ENCODE measurements around the gene DIAPH3. TPM values are rescaled to one million over a fixed set of nuclear protein-coding genes. Genes with fewer than 3 reads are reported as not detected.
A peak's percentile ranks its signal among the peaks of the same experiment; 100 is the strongest.

DIAPH3 gene
- total and polyA plus RNA-seq, 2 of the 4 experiments (the other 2 are of a cell fraction): 8.9 to 9.3 TPM

DNA sequence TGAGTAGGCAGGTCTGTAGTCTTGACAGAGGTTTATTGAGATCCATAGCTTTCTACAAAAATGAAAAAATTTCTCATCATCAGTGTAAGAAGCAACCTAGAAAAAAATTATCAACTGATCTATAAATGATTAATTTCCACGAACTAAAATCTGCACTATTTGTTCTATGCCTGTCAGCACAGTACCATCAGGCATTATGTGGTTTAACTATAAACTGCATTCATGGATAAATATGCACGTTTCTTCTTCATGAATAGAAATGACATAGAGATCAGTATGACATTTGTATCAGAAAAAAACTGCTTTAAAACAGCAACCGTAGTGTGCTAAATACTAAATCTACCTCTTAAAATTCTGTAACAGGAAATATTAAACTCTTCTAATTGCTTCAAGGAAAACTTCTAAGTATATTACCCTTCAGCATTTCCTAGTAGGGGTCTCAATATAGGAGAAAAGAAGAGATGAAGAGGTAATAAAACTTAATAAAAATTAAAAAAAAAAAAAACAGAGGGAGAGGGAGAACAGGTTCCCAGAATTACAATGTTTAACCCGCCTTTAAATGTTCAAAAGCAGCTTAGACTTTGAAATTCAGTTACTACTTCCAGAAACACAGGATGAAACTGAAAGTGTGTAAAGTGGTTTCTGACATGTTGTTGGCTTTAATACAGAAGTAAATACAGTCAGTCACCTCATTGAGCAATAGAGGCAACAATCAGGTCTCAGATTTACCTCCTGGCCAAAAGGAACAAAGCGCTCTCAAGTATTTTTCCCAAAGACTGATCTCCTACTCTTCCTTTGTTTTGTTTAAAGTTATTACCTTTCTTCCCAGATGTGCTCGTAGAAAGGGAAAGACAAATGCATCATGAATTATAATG, 144.4 kb downstream of the DIAPH3 start:
- no peak overlapping the region for H2BK15ac ChIP-seq (ENCODE audit: low read depth, low read length)
- ATAC-seq (ENCODE audit: low read depth): no peak
- DNase-seq: peak; percentile 40
- no peak overlapping the region for H2BK5ac ChIP-seq (ENCODE audit: low read depth, low read length, poor library complexity, severe bottlenecking)
- H3K36me3 ChIP-seq (ENCODE audit: control insufficient read depth, insufficient read depth, low read length): no peaks in the 10 kb centered on the region
- no peak overlapping the region for H3K4me3 ChIP-seq (ENCODE audit: insufficient read depth, low read depth, low read length)
- intact Hi-C loops (cut with micrococcal nuclease): no loop called here
- H3K27ac ChIP-seq (ENCODE audit: insufficient read depth, low read length): no peak overlapping the region
- H3K27me3 ChIP-seq (ENCODE audit: control insufficient read depth, insufficient read depth, low read length): no peaks in the 10 kb centered on the region
- H3K79me1 ChIP-seq (ENCODE audit: low read depth in 1 of 2, low read length in 2 of 2): peaks cover 10 to 17% of the 10 kb centered on the region in 2 experiments; a peak in 2 of 4 replicates
- no peak overlapping the region for H2BK120ac ChIP-seq (ENCODE audit: low read depth, low read length)
- POLR2A ChIA-PET (ENCODE audit: unreplicated experiment): no interaction called here
- H4K5ac ChIP-seq (ENCODE audit: low read depth, low read length): no peak overlapping the region
- H2AFZ ChIP-seq (replicated peaks; ENCODE audit: low read length, poor library complexity): no peak overlapping the region
- H3K9me3 ChIP-seq (ENCODE audit: control insufficient read depth, insufficient read depth, low read length): peaks cover 3% of the 10 kb centered on the region; the same call in 1 of the 2 replicates
- no peak overlapping the region for H3K56ac ChIP-seq (ENCODE audit: extremely low read depth, insufficient read depth, low read length)
- H3K9me1 ChIP-seq (ENCODE audit: insufficient read depth, low read length): no peaks in the 10 kb centered on the region; the same call in 1 of the 2 replicates
- no peak overlapping the region for H3K9ac ChIP-seq (ENCODE audit: low read depth, low read length)
- H3K14ac ChIP-seq (replicated peaks; ENCODE audit: low read depth, low read length): no peak overlapping the region
- no peak overlapping the region for H4K8ac ChIP-seq (ENCODE audit: low read depth in 2 of 2, low read length in 2 of 2)
- dilution Hi-C loops (cut with HindIII; ENCODE audit: low sequenced_read_pairs, unreplicated experiment): no loop called here
- in situ Hi-C loops (cut with MboI; ENCODE audit: low sequenced_read_pairs): no loop called here
- BruUV-seq (replicated peaks): no TSS peak
- H3K4ac ChIP-seq (ENCODE audit: low read depth, low read length): no peak overlapping the region
- H2AK9ac ChIP-seq (replicated peaks; ENCODE audit: low read depth, low read length, poor library complexity): no peak overlapping the region
- no peak overlapping the region; the same call in 1 of the 2 replicates for H3K23ac ChIP-seq (ENCODE audit: low read depth, low read length)
- no CpG with 5 or more reads among the region's 6 CpGs for WGBS, 2 experiments (ENCODE audit: extremely low coverage in 2 of 2, insufficient read length in 1 of 2)
- H3K4me1 ChIP-seq (ENCODE audit: control insufficient read depth, insufficient read depth, low read length): no peaks in the 10 kb centered on the region
- no peak overlapping the region for H3K18ac ChIP-seq (ENCODE audit: low read depth, low read length)
- H4K20me1 ChIP-seq (ENCODE audit: insufficient read depth, low read length): no peaks in the 10 kb centered on the region
- H2AK5ac ChIP-seq (ENCODE audit: low read depth, low read length): no peak overlapping the region
- no peak overlapping the region for H2BK20ac ChIP-seq (ENCODE audit: low read depth, low read length)
- CTCF ChIA-PET: no interaction called here
- TF ChIP-seq, protein P1, sequence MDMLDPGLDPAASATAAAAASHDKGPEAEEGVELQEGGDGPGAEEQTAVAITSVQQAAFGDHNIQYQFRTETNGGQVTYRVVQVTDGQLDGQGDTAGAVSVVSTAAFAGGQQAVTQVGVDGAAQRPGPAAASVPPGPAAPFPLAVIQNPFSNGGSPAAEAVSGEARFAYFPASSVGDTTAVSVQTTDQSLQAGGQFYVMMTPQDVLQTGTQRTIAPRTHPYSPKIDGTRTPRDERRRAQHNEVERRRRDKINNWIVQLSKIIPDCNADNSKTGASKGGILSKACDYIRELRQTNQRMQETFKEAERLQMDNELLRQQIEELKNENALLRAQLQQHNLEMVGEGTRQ (IDR thresholded peaks at IDR 0.05; ENCODE audit: low read depth, low read length): no peak
- TF ChIP-seq FOS (IDR thresholded peaks at IDR 0.05; ENCODE audit: low read depth, low read length) (no peak), MAZ (IDR thresholded peaks at IDR 0.05; ENCODE audit: borderline replicate concordance, low read depth, low read length) (no peak), CEBPB (IDR thresholded peaks at IDR 0.05; ENCODE audit: low read depth, low read length) (peak; percentile 64)
- no peak overlapping the region for H4K91ac ChIP-seq (ENCODE audit: insufficient read depth, low read depth, low read length)
- H3K4me2 ChIP-seq (ENCODE audit: low read depth, low read length): peak overlapping the region; percentile 96
